Endometrial microvascular endothelial cells (primary cell): ENCODE measurements around the gene FIBIN. TPM values are rescaled to one million over a fixed set of nuclear protein-coding genes. Genes with fewer than 3 reads are reported as not detected.

Source experiments
- in situ Hi-C: cut with HindIII; loops from 2 replicates; pipeline ENCODE4 v1.10.0; 2017; ENCODE audit warnings: low sequenced_read_pairs, low pct_unique_long_range_greater_than_20kb; ENCODE audit errors: inconsistent ontology term
- total RNA-seq: library from RNA; depleted of rRNA; stranded (reverse); fragments of >200 nt; gene quantifications from one replicate; pipeline ENCODE4 v1.2.3, GENCODE V29; 2015; ENCODE audit errors: inconsistent ontology term

Gene FIBIN
- total RNA-seq, 1 donor from 2014 or later = not detected

- in situ Hi-C loops = no loop called here
Observed at GRCh38 chr11:27012234-27012921, 18.5 kb downstream of the FIBIN start.

DNA sequence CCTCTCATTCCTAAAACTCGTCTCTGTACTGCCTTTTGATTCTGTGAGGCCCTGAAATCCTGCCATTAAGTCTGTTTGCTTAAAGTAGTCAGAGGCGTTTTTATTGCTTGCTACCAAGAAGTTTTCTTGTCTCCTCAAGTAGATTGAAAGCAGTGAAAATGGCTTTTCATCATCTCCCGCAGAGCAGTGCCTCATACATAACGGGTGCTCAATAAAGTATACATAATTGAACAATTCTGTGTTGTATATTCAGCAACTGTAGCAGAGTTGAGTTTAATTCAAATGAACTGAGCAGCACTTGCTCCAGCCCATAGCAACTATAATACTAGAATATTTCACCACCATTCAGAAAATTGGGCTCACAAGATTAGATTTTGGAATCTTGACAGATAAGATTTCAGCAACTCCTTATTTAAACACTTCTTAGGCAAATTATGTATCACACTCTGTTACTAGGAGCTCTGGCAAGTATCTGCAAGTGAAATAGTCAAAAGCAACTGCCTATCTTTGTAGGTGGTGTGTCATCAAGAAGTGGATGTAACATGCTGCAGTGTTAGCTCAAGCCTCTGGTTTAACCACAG lies 20.0 kb downstream of the FIBIN start:
- in situ Hi-C loops = no loop called here

DNA sequence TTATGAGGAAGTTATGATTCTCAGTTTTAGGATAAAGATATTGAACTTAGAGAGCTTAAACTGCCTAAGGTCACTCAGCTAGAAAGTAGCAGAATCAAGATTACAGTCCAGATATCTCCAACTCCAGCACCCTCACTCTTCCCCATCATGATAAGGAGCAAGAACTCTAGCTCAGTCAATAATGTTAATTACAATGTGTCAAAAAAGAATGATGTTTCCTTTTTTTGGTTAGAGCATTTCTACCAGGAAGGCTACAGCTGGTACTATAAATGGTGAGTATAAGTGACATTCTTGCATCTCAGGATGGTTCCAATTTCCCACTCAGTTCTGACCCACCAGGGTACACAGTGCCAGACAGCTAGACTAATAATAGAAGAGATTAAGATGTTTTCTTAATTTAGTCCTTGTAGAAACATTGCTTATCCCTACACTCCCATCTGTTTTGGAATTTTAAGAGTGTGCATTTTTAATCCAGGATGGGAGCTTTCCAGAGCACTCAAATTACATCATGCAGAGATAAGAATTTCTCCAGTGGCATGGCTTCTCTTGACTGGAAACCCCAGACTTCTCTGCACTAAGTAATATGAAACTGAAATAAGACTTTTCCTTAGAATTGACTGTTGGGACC lies 25.1 kb downstream of the FIBIN start:
- in situ Hi-C loops = no loop called here

- in situ Hi-C loops = no loop called here
Observed at GRCh38 chr11:27020751-27021150, 26.8 kb downstream of the FIBIN start.

DNA sequence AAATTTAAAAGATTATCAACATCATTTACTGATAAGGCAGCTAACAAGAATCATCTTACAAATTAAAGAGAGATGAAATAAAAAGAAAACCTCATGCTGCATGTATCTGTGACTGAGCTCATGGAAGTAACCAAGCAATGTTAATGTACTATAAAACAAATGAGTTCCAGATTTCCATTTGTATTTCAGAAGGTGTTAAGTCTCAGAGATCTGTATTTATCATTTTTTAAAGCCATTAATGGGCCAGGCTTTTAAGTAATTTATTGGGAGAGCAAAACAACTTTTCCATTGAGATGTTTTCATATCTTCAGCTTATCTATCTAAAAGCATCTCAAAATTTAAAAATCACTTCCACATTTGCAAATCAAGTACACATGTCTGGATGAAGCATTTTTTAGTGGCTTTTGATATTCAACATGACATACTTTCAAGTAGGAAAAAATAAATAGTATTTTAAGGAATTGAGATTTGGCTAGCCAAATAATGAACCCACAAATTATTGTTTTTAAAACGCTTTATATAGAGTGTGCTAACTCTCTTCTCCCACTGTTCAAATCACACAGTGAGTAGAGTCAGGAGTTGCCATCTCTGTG lies 28.8 kb downstream of the FIBIN start:
- in situ Hi-C loops = no loop called here

DNA sequence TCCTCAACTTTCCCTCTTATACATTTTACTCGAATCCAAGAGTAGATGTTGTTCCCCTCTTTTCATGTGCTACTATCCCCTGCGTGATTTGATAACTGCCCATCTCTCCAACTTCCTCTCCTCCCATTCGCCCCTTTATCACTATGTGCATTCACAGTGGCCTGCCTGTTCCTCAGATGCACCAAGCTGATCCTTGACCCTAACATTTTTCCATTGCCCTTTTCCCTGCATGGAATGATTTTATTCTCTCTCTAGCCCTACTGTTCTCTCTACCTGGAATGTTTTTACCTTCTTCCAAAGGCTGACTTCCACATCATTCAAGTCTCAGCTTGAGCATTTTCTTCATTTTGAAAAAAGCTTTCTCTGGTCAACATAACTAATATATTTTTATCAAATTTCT lies 31.0 kb downstream of the FIBIN start:
- in situ Hi-C loops = no loop called here

DNA sequence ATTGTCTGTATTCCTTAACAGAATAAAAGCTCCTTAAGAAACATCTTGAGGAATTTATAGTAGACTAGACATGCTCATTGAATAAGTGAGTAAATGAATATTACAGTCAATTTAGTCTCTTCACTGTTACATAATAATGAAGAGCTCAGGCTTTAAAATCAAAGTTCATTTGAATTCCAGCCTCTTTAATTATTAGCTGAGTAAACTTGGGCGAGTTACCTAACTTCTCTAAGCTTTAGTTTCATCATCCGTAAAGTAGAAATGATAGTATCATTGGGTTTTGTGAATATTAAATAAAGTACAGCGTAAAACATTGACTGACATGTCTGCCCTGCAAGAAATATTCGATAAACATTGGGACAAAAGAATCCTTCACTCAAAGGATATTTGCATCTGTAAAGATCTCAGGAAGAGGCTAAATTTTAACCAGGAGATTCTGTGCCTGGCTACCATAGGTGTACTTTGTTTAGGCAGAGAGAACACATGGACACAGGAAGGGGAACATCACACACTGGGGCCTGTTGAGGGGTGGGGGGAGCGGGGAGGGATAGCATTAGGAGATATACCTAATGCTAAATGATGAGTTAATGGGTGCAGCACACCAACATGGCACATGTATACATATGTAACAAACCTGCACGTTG lies 31.5 kb downstream of the FIBIN start:
- in situ Hi-C loops = no loop called here

GRCh38 chr11:27025957-27026733 lies 32.2 kb downstream of the FIBIN start:
- in situ Hi-C loops = no loop called here

DNA sequence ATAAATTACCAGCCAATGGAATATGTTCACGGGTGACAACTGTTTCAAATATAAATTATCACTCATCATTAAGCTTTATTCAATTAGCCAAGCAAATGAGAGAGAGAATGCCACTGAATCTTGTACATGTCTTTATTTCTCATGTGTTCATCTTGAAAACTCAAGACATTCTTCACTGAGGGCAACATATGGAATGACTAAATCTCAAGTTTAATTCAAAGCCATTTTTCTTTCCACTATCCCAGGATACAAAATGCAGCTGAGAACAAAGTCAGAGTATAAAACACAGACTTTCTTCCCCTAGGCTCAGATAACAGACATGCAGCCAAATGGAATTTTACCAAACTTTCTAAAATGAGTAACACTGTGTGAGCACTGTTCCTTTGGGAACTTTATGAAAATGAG lies 34.7 kb downstream of the FIBIN start:
- in situ Hi-C loops = no loop called here

- in situ Hi-C loops = no loop called here
Observed at GRCh38 chr11:27029966-27030365, 36.1 kb downstream of the FIBIN start.

DNA sequence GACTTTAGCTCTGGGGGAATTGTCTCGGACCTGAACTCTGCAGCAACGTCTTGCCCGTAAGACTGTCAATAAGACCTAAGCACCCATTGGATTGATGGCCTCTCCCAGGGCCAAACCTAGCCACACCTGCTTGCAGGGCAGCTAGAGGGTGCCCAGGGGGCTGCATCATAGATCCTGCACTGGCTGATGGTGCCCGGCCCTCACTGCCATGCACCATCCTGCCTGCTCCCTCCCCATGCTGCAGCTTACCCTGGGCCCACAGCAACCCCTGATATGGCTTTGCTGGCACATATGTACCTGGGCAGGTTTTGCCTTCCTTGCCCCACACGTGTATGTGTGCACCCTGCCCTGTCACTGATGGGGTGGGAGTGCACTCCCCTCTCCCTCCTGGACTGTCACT lies 37.8 kb downstream of the FIBIN start:
- in situ Hi-C loops = no loop called here

DNA sequence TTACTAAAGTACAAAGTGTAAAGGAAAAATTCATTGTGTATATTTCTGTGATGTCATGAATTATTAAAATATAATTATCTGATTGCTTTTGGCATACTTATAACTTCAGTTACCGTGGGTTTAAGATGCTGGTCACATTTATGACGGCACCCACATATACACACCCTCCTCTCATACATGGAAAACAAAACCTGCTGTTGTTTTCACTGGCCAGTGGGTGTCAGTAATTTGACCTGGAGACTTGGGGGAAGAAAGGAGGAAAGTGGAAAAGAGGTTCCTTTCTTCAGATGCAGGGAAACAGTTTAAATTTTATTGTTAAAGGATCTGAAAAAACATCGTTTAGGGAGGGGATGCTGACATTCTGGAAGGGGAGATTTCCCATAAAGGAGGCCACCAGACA lies 46.0 kb downstream of the FIBIN start:
- in situ Hi-C loops = no loop called here

GRCh38 chr11:27040302-27041115 lies 46.6 kb downstream of the FIBIN start, which contains the start of gene BBOX1:
Gene BBOX1, plus strand, starts transcription at chr11:27040815. Its CDS starts 14,616 bp downstream, at chr11:27055431.
- in situ Hi-C loops = no loop called here

DNA sequence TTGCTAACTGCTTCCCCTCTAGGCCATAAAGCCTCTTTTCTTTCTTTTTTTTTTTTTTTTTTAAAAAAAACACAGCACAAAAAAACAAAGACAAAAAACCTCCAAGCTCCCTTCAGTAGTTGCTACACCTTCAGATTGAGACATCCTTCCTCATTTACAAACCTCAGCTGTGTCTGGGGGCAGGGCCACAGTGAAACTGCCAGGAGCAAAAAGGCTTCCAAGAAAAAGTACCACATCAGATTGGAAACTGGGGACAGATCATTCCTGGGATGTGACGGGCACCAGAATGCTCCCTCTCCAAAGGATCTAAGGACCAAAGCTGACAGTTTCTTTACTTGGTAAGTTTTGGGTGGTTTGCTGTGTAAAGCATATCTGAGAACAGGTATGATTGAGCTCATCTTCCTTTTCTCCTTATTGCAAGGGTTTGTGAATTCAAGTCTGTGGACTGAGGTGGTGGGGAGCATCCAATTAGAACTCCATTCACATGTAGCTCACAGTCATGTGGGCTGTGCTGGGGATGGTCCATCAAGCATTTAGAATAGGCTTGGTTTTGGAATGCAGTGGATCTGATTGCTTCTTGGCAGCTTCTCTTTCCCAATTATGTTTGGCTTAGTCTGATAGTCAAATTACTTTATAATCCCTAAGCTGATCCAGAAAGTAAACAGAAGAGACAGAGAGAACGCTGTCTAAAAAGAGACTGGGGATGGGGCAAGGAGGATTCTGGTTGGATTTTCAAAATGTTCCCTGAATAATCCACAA lies 47.4 kb downstream of the FIBIN start:
- in situ Hi-C loops = no loop called here
